Measurements from ENCODE around the gene CHMP3. TPM values are rescaled to one million over a fixed set of nuclear protein-coding genes. Genes with fewer than 3 reads are reported as not detected.
A peak's percentile ranks its signal among the peaks of the same experiment; 100 is the strongest.
"Not testable (repeated sequence)": the region's sequence is repeated elsewhere in the genome, so short reads cannot be mapped to it uniquely, and the experiment has no call there.

CHMP3 gene
- total RNA-seq, 2 donors from 2014 or later, result 64.6 to 70.0 TPM

DNA sequence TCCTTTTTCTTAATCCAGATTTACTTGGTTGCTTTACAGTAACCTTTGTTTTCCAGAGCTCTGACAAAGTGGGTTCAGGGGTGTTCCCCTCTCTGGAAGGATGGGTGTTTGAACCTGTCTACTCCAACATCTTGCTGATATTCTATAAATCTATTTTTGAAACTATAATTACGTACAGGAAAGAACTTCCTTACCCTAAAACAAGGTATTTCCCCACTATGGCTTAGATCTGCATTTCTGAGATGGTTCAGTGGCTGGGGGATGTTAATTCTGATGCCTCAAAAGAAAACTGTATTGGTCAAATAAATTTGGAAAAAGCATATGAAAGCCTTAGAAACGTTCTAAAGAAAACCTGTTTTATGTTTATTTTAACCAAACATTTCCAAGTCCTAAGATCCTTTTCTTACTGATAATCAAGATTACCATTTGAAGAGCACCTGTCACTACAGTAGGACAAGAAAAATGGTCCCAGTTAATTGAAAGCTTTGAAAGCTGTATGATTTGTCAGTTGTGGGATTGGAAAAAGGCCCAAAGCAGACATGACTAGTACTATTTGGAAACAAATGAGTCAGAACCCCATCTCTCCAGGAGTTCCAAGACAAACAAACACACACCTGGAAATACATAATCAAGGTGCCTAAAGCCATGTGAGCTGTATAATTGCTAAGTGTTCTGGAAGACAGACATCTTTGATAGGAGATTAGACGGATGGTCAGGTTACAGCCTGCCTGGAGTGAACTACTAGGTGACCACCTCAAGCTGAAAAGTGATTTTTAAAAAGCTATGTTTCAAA, 64.6 kb downstream of the CHMP3 start:
- DNase-seq (peak in 1 of 4 donors; percentile 17), ATAC-seq (peak; percentile 55)
- intact Hi-C loops (cut with DNase I), result no loop called here
- Histone ChIP-seq H3K27ac (no peak overlapping the region), H3K4me1 (peaks cover 3% of the 10 kb centered on the region), H3K27me3 (no peaks in the 10 kb centered on the region), H3K36me3 (replicated peaks in 1 of 2; ENCODE audit: insufficient read depth in 1 of 2, low read depth in 2 of 2) (peaks cover 7 to 18% of the 10 kb centered on the region in 2 donors), H3K4me3 (no peak overlapping the region), H3K9me3 (peaks cover 0 to 6% (median 0%) of the 10 kb centered on the region in 3 donors)
- 70 to 71% methylated on average over 3 of the region's 3 CpGs for WGBS, 2 donors
- TF ChIP-seq POLR2A (IDR thresholded peaks at IDR 0.05), result no peak
- TF ChIP-seq, protein P1, sequence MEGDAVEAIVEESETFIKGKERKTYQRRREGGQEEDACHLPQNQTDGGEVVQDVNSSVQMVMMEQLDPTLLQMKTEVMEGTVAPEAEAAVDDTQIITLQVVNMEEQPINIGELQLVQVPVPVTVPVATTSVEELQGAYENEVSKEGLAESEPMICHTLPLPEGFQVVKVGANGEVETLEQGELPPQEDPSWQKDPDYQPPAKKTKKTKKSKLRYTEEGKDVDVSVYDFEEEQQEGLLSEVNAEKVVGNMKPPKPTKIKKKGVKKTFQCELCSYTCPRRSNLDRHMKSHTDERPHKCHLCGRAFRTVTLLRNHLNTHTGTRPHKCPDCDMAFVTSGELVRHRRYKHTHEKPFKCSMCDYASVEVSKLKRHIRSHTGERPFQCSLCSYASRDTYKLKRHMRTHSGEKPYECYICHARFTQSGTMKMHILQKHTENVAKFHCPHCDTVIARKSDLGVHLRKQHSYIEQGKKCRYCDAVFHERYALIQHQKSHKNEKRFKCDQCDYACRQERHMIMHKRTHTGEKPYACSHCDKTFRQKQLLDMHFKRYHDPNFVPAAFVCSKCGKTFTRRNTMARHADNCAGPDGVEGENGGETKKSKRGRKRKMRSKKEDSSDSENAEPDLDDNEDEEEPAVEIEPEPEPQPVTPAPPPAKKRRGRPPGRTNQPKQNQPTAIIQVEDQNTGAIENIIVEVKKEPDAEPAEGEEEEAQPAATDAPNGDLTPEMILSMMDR (IDR thresholded peaks at IDR 0.05), result no peak

DNA sequence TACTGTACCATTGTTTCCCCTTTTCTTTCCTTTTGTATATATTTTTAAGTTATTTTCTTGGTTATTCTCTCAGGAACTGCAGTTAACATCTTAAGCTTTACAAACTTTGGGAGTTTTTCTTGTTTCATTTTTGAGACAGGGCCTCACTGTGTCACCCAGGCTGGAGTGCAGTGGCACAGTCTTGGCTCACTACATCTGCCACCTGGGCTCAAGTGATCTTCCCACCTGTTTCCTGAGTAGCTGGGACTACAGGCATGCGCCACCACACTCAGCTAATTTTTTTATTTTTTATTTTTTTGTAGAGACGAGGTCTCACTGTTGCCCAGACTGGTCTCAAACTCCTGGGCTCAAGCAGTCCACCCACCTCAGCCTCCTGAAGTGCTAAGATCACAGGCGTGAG, 66.9 kb downstream of the CHMP3 start:
- H3K4me1 ChIP-seq, result peaks cover 14% of the 10 kb centered on the region
- intact Hi-C loops (cut with DNase I); DNase-seq; H3K27me3 ChIP-seq; H3K27ac ChIP-seq; ATAC-seq; H3K9me3 ChIP-seq; H3K4me3 ChIP-seq: not testable (repeated sequence)
- peaks cover 7 to 18% of the 10 kb centered on the region in 2 donors for H3K36me3 ChIP-seq (replicated peaks in 1 of 2; ENCODE audit: insufficient read depth in 1 of 2, low read depth in 2 of 2)
- WGBS, 2 donors, result 86 to 96% methylated on average over 3 of the region's 3 CpGs

DNA sequence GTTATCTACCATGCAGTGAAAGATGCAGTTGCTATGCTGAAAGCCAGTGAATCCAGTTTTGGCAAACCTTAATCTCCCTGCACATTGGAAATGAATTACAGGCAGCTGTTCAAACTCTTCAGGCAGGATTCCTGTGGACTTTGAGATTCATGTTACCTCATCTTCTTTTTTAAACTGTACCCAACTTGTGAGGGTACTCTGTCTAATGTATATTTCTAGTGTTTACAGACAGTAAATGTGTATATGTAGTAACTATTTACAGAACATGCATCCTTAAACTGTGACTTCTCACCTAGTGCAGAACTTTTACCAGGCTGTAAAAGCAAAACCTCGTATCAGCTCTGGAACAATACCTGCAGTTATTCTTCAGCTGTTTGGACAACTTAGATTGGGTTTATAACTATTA, 71.2 kb downstream of the CHMP3 start:
- TF ChIP-seq, protein P1 (IDR thresholded peaks at IDR 0.05), result no peak
- no peak for TF ChIP-seq POLR2A (IDR thresholded peaks at IDR 0.05)
- WGBS, 2 donors, result 30 to 36% methylated on average over 1 of the region's 1 CpG
- intact Hi-C loops (cut with DNase I), result no loop called here
- no peak overlapping the region for H3K4me3 ChIP-seq
- peak overlapping the region in 2 of 4 donors; percentile 2 to 8 for H3K27ac ChIP-seq
- ATAC-seq (no peak), DNase-seq (peak in 1 of 4 donors; percentile 19)
- no peaks in the 10 kb centered on the region for H3K27me3 ChIP-seq
- peaks cover 0 to 5% of the 10 kb centered on the region in 2 donors for H3K36me3 ChIP-seq (replicated peaks in 1 of 2; ENCODE audit: insufficient read depth in 1 of 2, low read depth in 2 of 2)
- no peaks in the 10 kb centered on the region for H3K9me3 ChIP-seq
- peaks cover 32% of the 10 kb centered on the region for H3K4me1 ChIP-seq

DNA sequence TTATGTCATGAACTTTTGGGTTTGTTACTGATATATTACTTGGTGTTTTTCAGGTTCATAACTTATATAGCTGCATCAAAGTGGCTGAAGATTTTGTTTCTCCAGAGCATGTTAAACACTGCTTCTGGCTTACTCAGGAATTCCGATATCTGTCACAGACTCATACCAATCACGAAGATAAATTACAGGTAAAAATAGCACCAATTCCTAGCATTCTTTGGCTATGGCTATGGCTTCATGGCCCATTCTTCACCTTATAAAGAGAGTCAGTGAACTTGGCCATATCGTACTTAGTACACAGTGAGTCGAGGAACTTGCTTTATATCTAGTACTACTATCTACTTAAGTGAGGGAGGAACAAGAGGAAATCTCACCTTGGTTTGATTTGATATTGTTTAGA, 72.2 kb downstream of the CHMP3 start:
- WGBS, 2 donors, result 37 to 46% methylated on average over 4 of the region's 4 CpGs
- Histone ChIP-seq H3K4me3 (no peak overlapping the region), H3K4me1 (peaks cover 32% of the 10 kb centered on the region), H3K9me3 (no peaks in the 10 kb centered on the region), H3K27me3 (no peaks in the 10 kb centered on the region), H3K27ac (peak overlapping the region in 3 of 4 donors; percentile 12 to 39 (median 19)), H3K36me3 (replicated peaks in 1 of 2; ENCODE audit: insufficient read depth in 1 of 2, low read depth in 2 of 2) (peaks cover 0 to 8% of the 10 kb centered on the region in 2 donors)
- ATAC-seq (peak; percentile 64), DNase-seq (no peak)
- TF ChIP-seq, protein P1 (IDR thresholded peaks at IDR 0.05), result no peak
- TF ChIP-seq POLR2A (IDR thresholded peaks at IDR 0.05), result no peak
- intact Hi-C loops (cut with DNase I), result no loop called here

DNA sequence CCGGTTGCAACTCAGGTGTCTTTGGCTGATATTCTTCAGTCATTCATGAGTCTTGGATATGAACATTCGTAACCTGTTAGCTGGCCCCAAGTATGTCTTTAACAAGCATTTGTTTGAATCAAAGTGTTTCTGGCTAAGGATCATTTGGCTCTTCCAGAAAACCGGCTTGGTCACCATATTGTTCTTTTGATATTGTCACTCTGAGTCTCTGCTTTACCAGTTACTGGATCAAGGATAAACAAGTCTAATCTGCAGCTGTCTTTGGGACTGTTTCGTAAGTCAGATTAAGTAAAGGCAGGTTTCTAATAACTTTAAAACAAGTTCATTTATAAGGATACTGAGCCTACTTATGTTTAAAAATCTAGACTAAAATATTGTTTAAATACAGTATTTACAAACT, 73.0 kb downstream of the CHMP3 start:
- intact Hi-C loops (cut with DNase I), result no loop called here
- Histone ChIP-seq H3K9me3 (no peaks in the 10 kb centered on the region), H3K27ac (peak overlapping the region in 3 of 4 donors; percentile 19 to 39 (median 22)), H3K36me3 (replicated peaks in 1 of 2; ENCODE audit: insufficient read depth in 1 of 2, low read depth in 2 of 2) (peaks cover 3 to 9% of the 10 kb centered on the region in 2 donors), H3K4me1 (peaks cover 32% of the 10 kb centered on the region), H3K27me3 (no peaks in the 10 kb centered on the region), H3K4me3 (no peak overlapping the region)
- DNase-seq (no peak), ATAC-seq (peak; percentile 48)
- TF ChIP-seq POLR2A (IDR thresholded peaks at IDR 0.05), result no peak
- TF ChIP-seq, protein P1 (IDR thresholded peaks at IDR 0.05), result no peak
- WGBS, 2 donors, result 49 to 66% methylated on average over 4 of the region's 4 CpGs

Measured in body of pancreas (tissue), 4 donors.